K562 treated with DMSO at 1 percent for 48 hours (cell line): Measurements from ENCODE around the gene NAALAD2. TPM values are rescaled to one million over a fixed set of nuclear protein-coding genes. Genes with fewer than 3 reads are reported as not detected.

Experiments used
- total RNA-seq: library from RNA; unstranded; fragments of 300-600 nt; gene quantifications from 2 replicates; pipeline ENCODE4 v1.2.3, GENCODE V29; 2022; ENCODE audit warnings: low replicate concordance; ENCODE audit errors: extremely low read depth

NAALAD2 gene
- not detected in 2 replicates for total RNA-seq

DNA sequence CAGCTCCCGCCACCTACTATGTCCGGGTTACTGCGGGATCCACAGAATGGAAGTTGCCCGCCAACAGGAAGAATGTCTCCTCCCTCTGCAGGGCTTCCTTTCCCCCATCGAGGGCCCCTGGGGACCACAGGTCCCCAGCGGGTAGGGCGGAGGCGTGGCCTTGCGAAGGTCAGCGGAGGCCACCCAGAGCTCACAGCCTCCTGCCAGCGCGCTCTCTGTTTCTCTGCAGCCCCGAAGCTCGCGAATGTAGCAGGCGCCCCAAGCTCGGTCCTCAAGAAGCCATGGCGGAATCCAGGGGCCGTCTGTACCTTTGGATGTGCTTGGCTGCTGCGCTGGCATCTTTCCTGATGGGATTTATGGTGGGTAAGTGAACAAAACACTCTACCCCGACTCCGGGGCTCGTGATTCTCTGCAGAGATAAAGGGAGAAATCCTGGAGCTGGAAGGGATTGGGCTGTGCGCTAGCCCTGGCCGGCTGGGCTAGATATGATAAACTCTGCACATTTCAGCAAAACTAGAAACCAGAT lies at the start of gene NAALAD2:
NAALAD2 (plus strand) TSS at position 186 of the 526 bp plus-strand sequence; CDS start at position 282, 96 bp downstream.

DNA sequence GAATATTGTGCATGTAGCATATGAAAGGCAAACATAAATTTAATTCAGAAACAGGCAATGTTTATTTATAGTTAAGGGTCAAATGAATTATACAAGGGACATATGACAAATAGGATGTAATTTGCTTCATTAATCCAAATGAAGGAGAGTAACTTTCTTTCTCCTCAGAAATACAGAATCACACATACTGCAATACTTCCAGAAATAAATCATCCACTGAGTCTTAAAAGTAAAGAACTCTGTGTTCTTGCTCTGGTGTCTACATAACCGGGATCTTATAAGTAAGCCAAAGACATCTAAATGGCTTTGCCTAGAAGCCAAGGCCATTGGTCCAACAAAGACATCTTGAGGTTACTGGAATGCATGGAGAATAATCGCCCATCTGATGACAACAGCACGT lies 48.8 kb upstream of the NAALAD2 start, which contains the start of gene UBTFL1:
UBTFL1 (plus strand) TSS at position 301 of the 400 bp plus-strand sequence; CDS start at position 301, 0 bp downstream.

DNA sequence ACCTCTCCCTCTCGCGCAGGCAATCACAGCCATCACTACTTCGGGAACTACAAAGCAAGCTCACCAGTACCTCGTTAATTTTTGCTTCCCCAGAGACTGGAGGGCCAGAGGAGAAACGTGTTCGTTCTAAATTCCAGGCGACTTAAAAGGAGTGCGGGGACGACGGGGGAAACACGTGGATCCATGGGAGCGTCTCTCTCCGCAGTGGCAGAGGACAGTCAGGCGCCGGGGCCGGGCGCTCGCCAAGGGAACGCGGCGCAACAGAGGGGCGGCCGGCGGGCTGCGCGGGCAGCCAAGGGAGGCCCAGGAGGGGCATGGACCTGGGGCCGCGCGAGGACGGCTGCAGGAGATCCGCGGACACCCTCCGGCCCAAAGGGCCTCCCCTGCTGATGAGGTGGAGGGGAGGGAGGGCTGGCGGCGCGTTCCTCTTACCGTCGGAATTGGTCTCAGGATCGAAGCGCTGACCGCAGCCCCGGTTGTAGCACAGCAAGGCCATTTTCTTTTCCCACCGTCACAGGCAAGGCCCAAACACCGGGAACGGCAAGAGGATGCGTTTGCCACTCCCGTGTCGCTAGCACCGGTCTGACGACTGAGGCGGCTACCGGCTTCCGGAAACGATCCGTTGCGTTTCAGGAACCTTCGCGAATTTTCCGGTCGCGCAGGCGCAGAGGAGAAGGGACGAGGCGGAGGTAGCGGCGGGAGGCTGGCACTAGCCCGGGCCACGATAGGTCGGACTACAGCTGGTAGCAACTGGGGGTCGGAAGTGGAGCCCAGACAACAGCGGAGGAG lies 88.2 kb downstream of the NAALAD2 start, which contains the start of gene CHORDC1:
CHORDC1 (minus strand) TSS at position 591 of the 789 bp plus-strand sequence; CDS start at position 496, 95 bp downstream.

Other genes with a start within 250 kb of the NAALAD2 start
- not detected in 2 replicates for gene TRIM49D1, start 212.4 kb upstream of the NAALAD2 start, total RNA-seq
- gene TRIM49D2, start 210.6 kb upstream of the NAALAD2 start, total RNA-seq, result not detected in 2 replicates
- gene TRIM64, start 168.6 kb upstream of the NAALAD2 start, total RNA-seq, result not detected in 2 replicates
- gene TRIM49C, start 103.6 kb upstream of the NAALAD2 start, total RNA-seq, result not detected in 2 replicates
- not detected in 2 replicates for gene UBTFL1, start 48.7 kb upstream of the NAALAD2 start, total RNA-seq
- not detected in 2 replicates for gene CHORDC1, start 88.4 kb downstream of the NAALAD2 start, total RNA-seq